Panc1 (cell line): ENCODE measurements around the gene ZDHHC7. TPM values are rescaled to one million over a fixed set of nuclear protein-coding genes. Genes with fewer than 3 reads are reported as not detected.

Source experiments
- ATAC-seq: fragments of 200-7000 bp; cut with Tn5 transposase; 2 replicates; pipeline ENCODE4 v1.9.1; 2020; ENCODE audit warnings: mild to moderate bottlenecking, moderate library complexity
- BruUV-seq: library from RNA; stranded (reverse); fragments of 400-500 nt; replicated peaks from 2 replicates; lab custom pipeline; 2021; lab: Mats Ljungman, UMichigan
- CTCF ChIA-PET: fragments of 300-600 bp; sonication (Branson Sonifier 250); formaldehyde crosslinking; loops from one replicate; lab custom pipeline; 2022; ENCODE audit warnings: antibody characterized with exemption; lab: Charles Lee
- POLR2A ChIA-PET: fragments of 300-600 bp; sonication (Branson Sonifier 250); formaldehyde crosslinking; loops from one replicate; lab custom pipeline; 2022; ENCODE audit warnings: antibody characterized with exemption; lab: Charles Lee
- DNase-seq: peaks from one replicate; pipeline ENCODE4 v3.0.0-alpha.2; 2010; ENCODE audit warnings: low read depth, low spot score
- H3K27ac ChIP-seq: 2 replicates; pipeline ENCODE4 v1.5.1; 2011; ENCODE audit warnings: mild to moderate bottlenecking, low read length, inconsistent platforms
- H3K27me3 ChIP-seq: fragments of 200-500 bp; sonication (Bioruptor generic); 2 replicates; pipeline ENCODE4 v1.6.0; 2014; ENCODE audit warnings: low read length, inconsistent platforms; ENCODE audit not compliant: control insufficient read depth, insufficient read depth
- H3K36me3 ChIP-seq: fragments of 200-500 bp; sonication (Bioruptor generic); 2 replicates; pipeline ENCODE4 v1.5.1; 2014; ENCODE audit warnings: inconsistent platforms, mild to moderate bottlenecking, low read length, moderate library complexity; ENCODE audit not compliant: control insufficient read depth, insufficient read depth
- H3K4me1 ChIP-seq: 2 replicates; pipeline ENCODE4 v1.5.1; 2011; ENCODE audit warnings: inconsistent platforms, mild to moderate bottlenecking, low read length, moderate library complexity; ENCODE audit not compliant: control insufficient read depth, insufficient read depth
- H3K4me3 ChIP-seq, 2 experiments: 2 replicates each; pipeline ENCODE4 v1.5.1; 2011 to 2012; ENCODE audit warnings: low read depth in 2 of 2, low read length in 2 of 2, mild to moderate bottlenecking in 2 of 2, inconsistent platforms in 1 of 2, moderate library complexity in 1 of 2
- H3K9me3 ChIP-seq: fragments of 200-500 bp; sonication (Bioruptor generic); 2 replicates; pipeline ENCODE4 v1.5.1; 2014; ENCODE audit warnings: low read depth, mild to moderate bottlenecking, inconsistent platforms, low read length, moderate library complexity; ENCODE audit not compliant: control insufficient read depth, insufficient read depth
- CTCF ChIP-seq: fragments of 450-650 bp; IDR thresholded peaks from 2 replicates; pipeline ENCODE4 v1.5.1; 2017; ENCODE audit warnings: mild to moderate bottlenecking
- POLR2AphosphoS5 ChIP-seq: IDR thresholded peaks from 2 replicates; pipeline ENCODE4 v1.6.1; 2012; ENCODE audit warnings: mild to moderate bottlenecking, low read depth, low read length, moderate library complexity
- REST ChIP-seq, 2 experiments: IDR thresholded peaks; 2 replicates each; pipeline ENCODE4 v1.6.1; 2011 to 2012; ENCODE audit warnings: low read depth in 2 of 2, control low read depth in 1 of 2, low read length in 1 of 2, mild to moderate bottlenecking in 1 of 2, moderate library complexity in 1 of 2; ENCODE audit not compliant: insufficient read depth in 1 of 2
- SIN3A ChIP-seq: IDR thresholded peaks from 2 replicates; pipeline ENCODE4 v1.6.1; 2012; ENCODE audit warnings: low read depth, mild to moderate bottlenecking, low read length, moderate library complexity, borderline replicate concordance; ENCODE audit not compliant: insufficient read depth
- TCF7L2 ChIP-seq: IDR thresholded peaks from 2 replicates; pipeline ENCODE4 v1.6.1; 2011; ENCODE audit warnings: mild to moderate bottlenecking, low read depth, low read length, inconsistent platforms
- in situ Hi-C: cut with HindIII; loops from 2 replicates; pipeline ENCODE4 v1.10.0; 2016; ENCODE audit warnings: low sequenced_read_pairs, low pct_unique_long_range_greater_than_20kb
- intact Hi-C: fragments of 100-400 bp; cut with micrococcal nuclease; formaldehyde crosslinking; loops from one replicate; pipeline ENCODE4 v1.10.0; 2022; ENCODE audit not compliant: unreplicated experiment
- total RNA-seq: library from RNA; stranded (reverse); gene quantifications from one replicate; pipeline ENCODE4 v1.2.1, GENCODE V29; 2021; ENCODE audit not compliant: unreplicated experiment

The ZDHHC7 gene
- total RNA-seq, 1 experiment from 2014 or later = 71.5 TPM

DNA sequence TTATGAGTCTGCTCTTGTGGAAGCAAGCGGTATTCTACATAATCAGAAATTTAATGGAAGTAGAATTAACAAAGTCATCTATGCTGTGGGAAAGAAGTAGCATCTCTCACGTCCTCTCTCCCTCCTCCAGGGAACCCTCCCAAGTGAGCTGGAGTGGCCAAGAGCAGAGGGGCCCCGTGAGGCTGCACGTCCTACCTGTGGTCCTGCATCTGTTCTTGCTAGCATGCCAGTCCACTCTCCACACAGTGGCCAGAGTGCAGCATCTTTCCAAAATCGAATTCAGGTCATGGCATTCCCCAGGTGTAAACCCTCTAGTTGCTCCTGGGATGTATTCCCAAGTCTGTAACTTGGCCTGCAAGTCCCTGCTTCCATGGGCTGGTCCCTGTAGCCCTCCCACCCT is 26.4 kb upstream of the ZDHHC7 start:
- in situ Hi-C loops = no loop called here
- H3K4me3 ChIP-seq = no peak overlapping the region
- DNase-seq (no peak), ATAC-seq (no peak)
- H3K4me1 ChIP-seq = no peaks in the 10 kb centered on the region; the same call in 1 of the 2 replicates
- CTCF ChIA-PET = no interaction called here
- H3K27ac ChIP-seq = no peak overlapping the region
- H3K9me3 ChIP-seq = no peaks in the 10 kb centered on the region
- no peak for TF ChIP-seq TCF7L2
- no peak for TF ChIP-seq CTCF
- TF ChIP-seq REST (IDR thresholded peaks at IDR 0.05; ENCODE audit: insufficient read depth in 1 of 2, low read depth in 2 of 2, low read length in 1 of 2) = no peak
- TF ChIP-seq SIN3A = no peak
- TF ChIP-seq POLR2AphosphoS5 = no peak
- intact Hi-C loops = no loop called here
- H3K27me3 ChIP-seq = no peaks in the 10 kb centered on the region
- POLR2A ChIA-PET = no interaction called here
- H3K36me3 ChIP-seq = no peaks in the 10 kb centered on the region
- BruUV-seq = no TSS peak

GRCh38 chr16:85037050-85037410 is 25.7 kb upstream of the ZDHHC7 start:
- no peak; the same call in 1 of the 2 replicates for ATAC-seq
- in situ Hi-C loops (no loop called here), intact Hi-C loops (no loop called here)
- no peaks in the 10 kb centered on the region for H3K9me3 ChIP-seq
- H3K27ac ChIP-seq = no peak overlapping the region
- H3K4me1 ChIP-seq = no peaks in the 10 kb centered on the region; the same call in 1 of the 2 replicates
- H3K27me3 ChIP-seq = no peaks in the 10 kb centered on the region
- H3K36me3 ChIP-seq = no peaks in the 10 kb centered on the region
- DNase-seq = peak; percentile 54
- TF ChIP-seq SIN3A (no peak), REST (IDR thresholded peaks at IDR 0.05; ENCODE audit: insufficient read depth in 1 of 2, low read depth in 2 of 2, low read length in 1 of 2) (no peak), CTCF (no peak), TCF7L2 (no peak), POLR2AphosphoS5 (no peak)
- no peak overlapping the region for H3K4me3 ChIP-seq
- ChIA-PET POLR2A (no interaction called here), CTCF (no interaction called here)
- BruUV-seq = no TSS peak
